ENCODE data around the gene SPATA4.

DNA sequence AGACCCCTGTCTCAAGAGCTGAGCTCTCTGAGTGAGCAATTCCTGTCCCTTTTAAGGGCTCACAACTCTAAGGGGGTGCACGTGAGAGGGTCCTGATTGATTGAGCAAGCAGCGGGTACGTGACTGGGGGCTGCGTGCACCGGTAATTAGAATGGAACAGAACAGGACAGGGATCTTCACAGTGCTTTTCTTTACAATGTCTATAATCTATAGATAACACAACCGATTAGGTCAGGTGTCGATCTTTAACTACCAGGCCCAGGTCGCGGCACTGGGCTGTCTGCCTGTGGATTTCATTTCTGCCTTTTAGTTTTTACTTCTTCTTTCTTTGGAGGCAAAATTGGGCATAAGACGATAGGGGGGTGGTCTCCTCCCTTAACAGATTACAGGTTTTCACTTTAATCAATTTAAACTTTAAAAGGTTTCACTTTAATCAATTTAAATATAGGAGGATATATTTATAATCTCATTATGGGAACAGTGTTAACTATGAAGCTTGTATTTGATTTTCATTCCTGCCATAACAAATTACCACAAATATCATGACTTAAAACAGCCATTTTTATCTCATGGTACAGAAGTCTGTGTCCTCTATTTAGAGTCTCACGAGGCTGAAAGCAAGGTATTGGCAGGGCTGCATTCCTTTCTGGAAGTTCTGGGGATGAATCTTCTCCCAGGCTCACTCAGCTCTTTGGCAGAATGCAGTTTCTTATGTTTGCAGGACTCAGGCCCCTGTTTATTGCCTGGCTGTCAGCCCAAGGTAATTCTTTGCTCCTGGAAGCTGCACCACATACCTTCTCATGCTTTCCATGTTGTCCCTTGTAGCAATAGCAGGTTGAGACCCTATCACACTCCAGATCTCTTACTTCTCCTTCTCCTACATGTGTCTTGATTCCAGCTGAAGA, 5.2 kb downstream of the SPATA4 start:
- TF ChIP-seq CTCF (IDR thresholded peaks at IDR 0.05; ENCODE audit: low read length) (no peak), EZH2 (optimal IDR thresholded peaks at IDR 0.05; ENCODE audit: low read depth, low read length) (no peak)

All from MM.1S (cell line).